ENCODE data around the gene SHISA9. TPM values are rescaled to one million over a fixed set of nuclear protein-coding genes. Genes with fewer than 3 reads are reported as not detected.

SHISA9 gene
- polyA plus RNA-seq, 4 donors = 0.19 to 0.75 TPM; not detected in 2

GRCh38 chr16:13046061-13046821 lies 144.8 kb downstream of the SHISA9 start:
- Histone ChIP-seq H3K4me3 (ENCODE audit: low read depth in 1 of 3, low read length in 3 of 3) (no peak overlapping the region), H3K4me1 (ENCODE audit: control insufficient read depth in 3 of 3, insufficient read depth in 2 of 3, low read depth in 1 of 3, low read length in 2 of 3) (no peaks in the 10 kb centered on the region), H3K36me3 (ENCODE audit: control insufficient read depth in 3 of 3, insufficient read depth in 2 of 3, low read depth in 1 of 3, low read length in 3 of 3) (no peaks in the 10 kb centered on the region), H3K9me3 (ENCODE audit: control insufficient read depth in 2 of 2, insufficient read depth in 1 of 2, low read depth in 1 of 2, low read length in 1 of 2) (peaks cover 0 to 2% of the 10 kb centered on the region in 2 donors), H3K27ac (ENCODE audit: low read depth in 1 of 3, low read length in 2 of 3) (no peak overlapping the region), H3K27me3 (ENCODE audit: control insufficient read depth in 3 of 3, insufficient read depth in 3 of 3, low read length in 3 of 3) (no peaks in the 10 kb centered on the region)
- no peak for DNase-seq
- 74 to 83% (median 83%) methylated on average over 3 of the region's 3 CpGs for WGBS, 3 donors
- FAIRE-seq = no peak

- no peak for DNase-seq
- Histone ChIP-seq H3K27me3 (ENCODE audit: control insufficient read depth in 3 of 3, insufficient read depth in 3 of 3, low read length in 3 of 3) (no peaks in the 10 kb centered on the region), H3K9me3 (ENCODE audit: control insufficient read depth in 2 of 2, insufficient read depth in 1 of 2, low read depth in 1 of 2, low read length in 1 of 2) (peaks cover 0 to 2% of the 10 kb centered on the region in 2 donors), H3K27ac (ENCODE audit: low read depth in 1 of 3, low read length in 2 of 3) (no peak overlapping the region), H3K4me1 (ENCODE audit: control insufficient read depth in 3 of 3, insufficient read depth in 2 of 3, low read depth in 1 of 3, low read length in 2 of 3) (no peaks in the 10 kb centered on the region), H3K4me3 (ENCODE audit: low read depth in 1 of 3, low read length in 3 of 3) (no peak overlapping the region), H3K36me3 (ENCODE audit: control insufficient read depth in 3 of 3, insufficient read depth in 2 of 3, low read depth in 1 of 3, low read length in 3 of 3) (no peaks in the 10 kb centered on the region)
- no peak for FAIRE-seq
- 58 to 69% (median 67%) methylated on average over 1 of the region's 1 CpG for WGBS, 3 donors
These were observed 145.9 kb downstream of the SHISA9 start for GRCh38 chr16:13047276-13047675.

- Histone ChIP-seq H3K9me3 (ENCODE audit: control insufficient read depth in 2 of 2, insufficient read depth in 1 of 2, low read depth in 1 of 2, low read length in 1 of 2) (peaks cover 0 to 2% of the 10 kb centered on the region in 2 donors), H3K27me3 (ENCODE audit: control insufficient read depth in 3 of 3, insufficient read depth in 3 of 3, low read length in 3 of 3) (no peaks in the 10 kb centered on the region), H3K4me1 (ENCODE audit: control insufficient read depth in 3 of 3, insufficient read depth in 2 of 3, low read depth in 1 of 3, low read length in 2 of 3) (no peaks in the 10 kb centered on the region), H3K27ac (ENCODE audit: low read depth in 1 of 3, low read length in 2 of 3) (no peak overlapping the region), H3K36me3 (ENCODE audit: control insufficient read depth in 3 of 3, insufficient read depth in 2 of 3, low read depth in 1 of 3, low read length in 3 of 3) (no peaks in the 10 kb centered on the region), H3K4me3 (ENCODE audit: low read depth in 1 of 3, low read length in 3 of 3) (no peak overlapping the region)
- 86 to 92% (median 86%) methylated on average over 3 of the region's 3 CpGs for WGBS, 3 donors
- FAIRE-seq (no peak), DNase-seq (no peak)
These were observed 148.3 kb downstream of the SHISA9 start for GRCh38 chr16:13049688-13050087.

GRCh38 chr16:13052431-13052830 lies 151.0 kb downstream of the SHISA9 start:
- no peaks in the 10 kb centered on the region for H3K4me1 ChIP-seq (ENCODE audit: control insufficient read depth in 3 of 3, insufficient read depth in 2 of 3, low read depth in 1 of 3, low read length in 2 of 3)
- no peak for DNase-seq
- H3K9me3 ChIP-seq (ENCODE audit: control insufficient read depth in 2 of 2, insufficient read depth in 1 of 2, low read depth in 1 of 2, low read length in 1 of 2) = peaks cover 0 to 2% of the 10 kb centered on the region in 2 donors
- no peak for FAIRE-seq
- H3K27ac ChIP-seq (ENCODE audit: low read depth in 1 of 3, low read length in 2 of 3) = no peak overlapping the region
- H3K36me3 ChIP-seq (ENCODE audit: control insufficient read depth in 3 of 3, insufficient read depth in 2 of 3, low read depth in 1 of 3, low read length in 3 of 3) = no peaks in the 10 kb centered on the region
- no peaks in the 10 kb centered on the region for H3K27me3 ChIP-seq (ENCODE audit: control insufficient read depth in 3 of 3, insufficient read depth in 3 of 3, low read length in 3 of 3)
- WGBS, 3 donors = 67 to 93% (median 75%) methylated on average over 1 of the region's 1 CpG
- H3K4me3 ChIP-seq (ENCODE audit: low read depth in 1 of 3, low read length in 3 of 3) = no peak overlapping the region

- 79 to 89% (median 80%) methylated on average over 3 of the region's 3 CpGs for WGBS, 3 donors
- FAIRE-seq (no peak), DNase-seq (no peak)
- H3K9me3 ChIP-seq (ENCODE audit: control insufficient read depth in 2 of 2, insufficient read depth in 1 of 2, low read depth in 1 of 2, low read length in 1 of 2) = no peaks in the 10 kb centered on the region
- no peaks in the 10 kb centered on the region for H3K27me3 ChIP-seq (ENCODE audit: control insufficient read depth in 3 of 3, insufficient read depth in 3 of 3, low read length in 3 of 3)
- H3K27ac ChIP-seq (ENCODE audit: low read depth in 1 of 3, low read length in 2 of 3) = no peak overlapping the region
- no peaks in the 10 kb centered on the region for H3K36me3 ChIP-seq (ENCODE audit: control insufficient read depth in 3 of 3, insufficient read depth in 2 of 3, low read depth in 1 of 3, low read length in 3 of 3)
- no peak overlapping the region for H3K4me3 ChIP-seq (ENCODE audit: low read depth in 1 of 3, low read length in 3 of 3)
- no peaks in the 10 kb centered on the region for H3K4me1 ChIP-seq (ENCODE audit: control insufficient read depth in 3 of 3, insufficient read depth in 2 of 3, low read depth in 1 of 3, low read length in 2 of 3)
These were observed 154.1 kb downstream of the SHISA9 start for GRCh38 chr16:13055480-13055879.

GRCh38 chr16:13056607-13057006 lies 155.2 kb downstream of the SHISA9 start:
- H3K36me3 ChIP-seq (ENCODE audit: control insufficient read depth in 3 of 3, insufficient read depth in 2 of 3, low read depth in 1 of 3, low read length in 3 of 3) = no peaks in the 10 kb centered on the region
- no peak for DNase-seq
- no peaks in the 10 kb centered on the region for H3K9me3 ChIP-seq (ENCODE audit: control insufficient read depth in 2 of 2, insufficient read depth in 1 of 2, low read depth in 1 of 2, low read length in 1 of 2)
- WGBS, 3 donors = 73 to 81% (median 77%) methylated on average over 5 of the region's 5 CpGs
- H3K27ac ChIP-seq (ENCODE audit: low read depth in 1 of 3, low read length in 2 of 3) = no peak overlapping the region
- H3K27me3 ChIP-seq (ENCODE audit: control insufficient read depth in 3 of 3, insufficient read depth in 3 of 3, low read length in 3 of 3) = no peaks in the 10 kb centered on the region
- no peak for FAIRE-seq
- no peaks in the 10 kb centered on the region for H3K4me1 ChIP-seq (ENCODE audit: control insufficient read depth in 3 of 3, insufficient read depth in 2 of 3, low read depth in 1 of 3, low read length in 2 of 3)
- no peak overlapping the region for H3K4me3 ChIP-seq (ENCODE audit: low read depth in 1 of 3, low read length in 3 of 3)

- Histone ChIP-seq H3K27ac (ENCODE audit: low read depth in 1 of 3, low read length in 2 of 3) (no peak overlapping the region), H3K9me3 (ENCODE audit: control insufficient read depth in 2 of 2, insufficient read depth in 1 of 2, low read depth in 1 of 2, low read length in 1 of 2) (no peaks in the 10 kb centered on the region), H3K27me3 (ENCODE audit: control insufficient read depth in 3 of 3, insufficient read depth in 3 of 3, low read length in 3 of 3) (no peaks in the 10 kb centered on the region), H3K4me3 (ENCODE audit: low read depth in 1 of 3, low read length in 3 of 3) (no peak overlapping the region), H3K36me3 (ENCODE audit: control insufficient read depth in 3 of 3, insufficient read depth in 2 of 3, low read depth in 1 of 3, low read length in 3 of 3) (no peaks in the 10 kb centered on the region), H3K4me1 (ENCODE audit: control insufficient read depth in 3 of 3, insufficient read depth in 2 of 3, low read depth in 1 of 3, low read length in 2 of 3) (no peaks in the 10 kb centered on the region)
- WGBS, 3 donors = 57 to 64% (median 59%) methylated on average over 13 of the region's 13 CpGs
- DNase-seq = no peak
- no peak for FAIRE-seq
These were observed 159.5 kb downstream of the SHISA9 start for GRCh38 chr16:13060932-13061331.

GRCh38 chr16:13061691-13062090 lies 160.3 kb downstream of the SHISA9 start:
- FAIRE-seq (no peak), DNase-seq (no peak)
- no peaks in the 10 kb centered on the region for H3K27me3 ChIP-seq (ENCODE audit: control insufficient read depth in 3 of 3, insufficient read depth in 3 of 3, low read length in 3 of 3)
- no peak overlapping the region for H3K27ac ChIP-seq (ENCODE audit: low read depth in 1 of 3, low read length in 2 of 3)
- H3K36me3 ChIP-seq (ENCODE audit: control insufficient read depth in 3 of 3, insufficient read depth in 2 of 3, low read depth in 1 of 3, low read length in 3 of 3) = no peaks in the 10 kb centered on the region
- WGBS, 3 donors = 68 to 80% (median 69%) methylated on average over 9 of the region's 9 CpGs
- H3K4me1 ChIP-seq (ENCODE audit: control insufficient read depth in 3 of 3, insufficient read depth in 2 of 3, low read depth in 1 of 3, low read length in 2 of 3) = no peaks in the 10 kb centered on the region
- no peaks in the 10 kb centered on the region for H3K9me3 ChIP-seq (ENCODE audit: control insufficient read depth in 2 of 2, insufficient read depth in 1 of 2, low read depth in 1 of 2, low read length in 1 of 2)
- H3K4me3 ChIP-seq (ENCODE audit: low read depth in 1 of 3, low read length in 3 of 3) = no peak overlapping the region

GRCh38 chr16:13062219-13062618 lies 160.8 kb downstream of the SHISA9 start:
- H3K4me1 ChIP-seq (ENCODE audit: control insufficient read depth in 3 of 3, insufficient read depth in 2 of 3, low read depth in 1 of 3, low read length in 2 of 3) = no peaks in the 10 kb centered on the region
- no peak overlapping the region for H3K27ac ChIP-seq (ENCODE audit: low read depth in 1 of 3, low read length in 2 of 3)
- no peaks in the 10 kb centered on the region for H3K27me3 ChIP-seq (ENCODE audit: control insufficient read depth in 3 of 3, insufficient read depth in 3 of 3, low read length in 3 of 3)
- no peaks in the 10 kb centered on the region for H3K9me3 ChIP-seq (ENCODE audit: control insufficient read depth in 2 of 2, insufficient read depth in 1 of 2, low read depth in 1 of 2, low read length in 1 of 2)
- H3K4me3 ChIP-seq (ENCODE audit: low read depth in 1 of 3, low read length in 3 of 3) = no peak overlapping the region
- DNase-seq (no peak), FAIRE-seq (no peak)
- no peaks in the 10 kb centered on the region for H3K36me3 ChIP-seq (ENCODE audit: control insufficient read depth in 3 of 3, insufficient read depth in 2 of 3, low read depth in 1 of 3, low read length in 3 of 3)
- 89 to 98% (median 92%) methylated on average over 2 of the region's 2 CpGs for WGBS, 3 donors
